Measurements from ENCODE around the gene PRKCZ. TPM values are rescaled to one million over a fixed set of nuclear protein-coding genes. Genes with fewer than 3 reads are reported as not detected.

The PRKCZ gene
- total RNA-seq, 2 donors from 2014 or later = 50.4 to 72.2 TPM

DNA sequence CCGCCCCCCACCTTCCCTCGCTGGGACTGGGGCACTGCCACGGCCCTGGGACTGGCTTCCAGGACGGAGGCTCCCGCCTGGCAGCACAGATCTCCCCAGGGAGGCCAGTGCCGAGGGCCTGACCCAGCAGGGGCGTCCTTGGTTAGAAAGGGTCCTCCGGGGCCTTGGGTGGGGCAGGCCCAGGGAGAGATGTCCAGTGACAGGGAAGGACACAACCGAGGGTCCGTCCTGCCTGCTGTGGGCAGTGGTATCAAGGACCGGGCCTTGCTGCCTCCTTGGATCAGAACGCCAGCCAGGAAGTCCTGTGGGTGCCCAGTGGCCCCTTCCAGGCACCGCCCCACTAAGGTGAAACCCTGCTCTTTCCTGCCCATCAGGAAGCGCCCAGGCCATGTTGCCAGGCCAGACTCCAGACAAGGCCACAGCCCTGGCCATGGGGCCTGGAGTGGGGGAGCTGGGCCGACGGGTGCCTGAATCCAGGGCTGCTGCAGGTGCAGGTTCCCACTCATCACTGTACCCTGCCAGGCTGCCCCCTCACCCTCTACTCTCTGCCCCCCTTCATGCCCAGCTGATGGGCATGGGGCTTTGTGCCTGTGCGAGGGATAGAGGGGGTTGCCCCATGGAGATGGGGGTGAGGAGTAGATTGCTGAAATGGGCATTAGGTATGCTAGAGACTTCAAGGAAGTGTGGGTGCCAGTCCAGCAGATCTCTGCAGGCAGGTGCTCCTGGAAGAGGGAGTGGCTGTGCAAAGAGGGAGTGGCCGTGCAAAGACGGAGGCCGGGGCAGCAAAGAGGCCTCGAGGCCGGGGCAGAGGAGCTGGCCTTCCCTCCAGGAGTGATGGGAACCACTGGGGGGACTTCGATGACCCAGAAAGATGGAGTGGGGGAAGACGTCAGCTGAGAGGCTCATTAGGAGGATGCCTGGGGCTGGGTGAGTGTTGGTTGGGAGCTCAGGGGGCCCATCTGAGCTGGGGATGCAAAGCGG, 2.2 kb upstream of the PRKCZ start:
- H3K4me3 ChIP-seq = no peak overlapping the region
- peak overlapping the region; percentile 47 to 63 for H3K9ac ChIP-seq (ENCODE audit: low read depth in 2 of 2, low read length in 2 of 2)
- peak overlapping the region; percentile 70 for H3K27ac ChIP-seq
- peaks cover 23% of the 10 kb centered on the region for H3K4me1 ChIP-seq
- TF ChIP-seq, protein P1, sequence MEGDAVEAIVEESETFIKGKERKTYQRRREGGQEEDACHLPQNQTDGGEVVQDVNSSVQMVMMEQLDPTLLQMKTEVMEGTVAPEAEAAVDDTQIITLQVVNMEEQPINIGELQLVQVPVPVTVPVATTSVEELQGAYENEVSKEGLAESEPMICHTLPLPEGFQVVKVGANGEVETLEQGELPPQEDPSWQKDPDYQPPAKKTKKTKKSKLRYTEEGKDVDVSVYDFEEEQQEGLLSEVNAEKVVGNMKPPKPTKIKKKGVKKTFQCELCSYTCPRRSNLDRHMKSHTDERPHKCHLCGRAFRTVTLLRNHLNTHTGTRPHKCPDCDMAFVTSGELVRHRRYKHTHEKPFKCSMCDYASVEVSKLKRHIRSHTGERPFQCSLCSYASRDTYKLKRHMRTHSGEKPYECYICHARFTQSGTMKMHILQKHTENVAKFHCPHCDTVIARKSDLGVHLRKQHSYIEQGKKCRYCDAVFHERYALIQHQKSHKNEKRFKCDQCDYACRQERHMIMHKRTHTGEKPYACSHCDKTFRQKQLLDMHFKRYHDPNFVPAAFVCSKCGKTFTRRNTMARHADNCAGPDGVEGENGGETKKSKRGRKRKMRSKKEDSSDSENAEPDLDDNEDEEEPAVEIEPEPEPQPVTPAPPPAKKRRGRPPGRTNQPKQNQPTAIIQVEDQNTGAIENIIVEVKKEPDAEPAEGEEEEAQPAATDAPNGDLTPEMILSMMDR (IDR thresholded peaks at IDR 0.05) = no peak
- intact Hi-C loops (cut with DNase I) = no loop called here
- peaks cover 4% of the 10 kb centered on the region for H3K27me3 ChIP-seq
- DNase-seq = peak; percentile 82
- no peaks in the 10 kb centered on the region for H3K9me3 ChIP-seq
- H3K36me3 ChIP-seq = no peaks in the 10 kb centered on the region

DNA sequence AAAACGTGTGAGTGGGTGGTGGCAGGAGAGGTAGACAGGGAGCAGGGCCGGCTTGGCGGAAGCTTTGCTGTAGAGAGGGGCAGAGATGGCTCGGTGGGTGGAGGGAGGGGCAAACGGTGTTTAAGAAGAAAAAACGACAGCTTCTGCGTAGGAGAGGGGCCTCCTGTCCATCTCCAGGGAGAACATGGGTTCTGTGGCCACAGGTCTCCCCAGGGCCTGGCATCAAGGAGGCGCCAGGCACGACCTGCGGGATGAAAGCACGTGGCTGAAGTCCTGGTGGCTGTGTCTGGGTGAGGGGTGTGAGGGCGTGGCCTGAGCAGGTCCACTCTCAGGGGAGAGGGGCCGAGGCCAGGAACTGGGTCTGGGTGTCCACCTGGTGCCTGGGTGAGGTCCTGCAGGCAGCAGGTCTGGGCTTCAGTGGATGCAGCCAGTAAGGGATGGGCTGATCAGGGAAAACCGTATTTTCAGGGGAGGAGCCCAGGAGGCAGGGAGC, 940 bp upstream of the PRKCZ start:
- peak overlapping the region; percentile 64 for H3K27ac ChIP-seq
- no peaks in the 10 kb centered on the region for H3K9me3 ChIP-seq
- peaks cover 23% of the 10 kb centered on the region for H3K4me1 ChIP-seq
- TF ChIP-seq, protein P1 (IDR thresholded peaks at IDR 0.05) = peak; percentile 24
- intact Hi-C loops (cut with DNase I) = no loop called here
- peak overlapping the region; percentile 71 to 79 for H3K9ac ChIP-seq (ENCODE audit: low read depth in 2 of 2, low read length in 2 of 2)
- H3K36me3 ChIP-seq = no peaks in the 10 kb centered on the region
- H3K4me3 ChIP-seq = peak overlapping the region; percentile 61
- peaks cover 4% of the 10 kb centered on the region for H3K27me3 ChIP-seq
- peak; percentile 55 for DNase-seq

DNA sequence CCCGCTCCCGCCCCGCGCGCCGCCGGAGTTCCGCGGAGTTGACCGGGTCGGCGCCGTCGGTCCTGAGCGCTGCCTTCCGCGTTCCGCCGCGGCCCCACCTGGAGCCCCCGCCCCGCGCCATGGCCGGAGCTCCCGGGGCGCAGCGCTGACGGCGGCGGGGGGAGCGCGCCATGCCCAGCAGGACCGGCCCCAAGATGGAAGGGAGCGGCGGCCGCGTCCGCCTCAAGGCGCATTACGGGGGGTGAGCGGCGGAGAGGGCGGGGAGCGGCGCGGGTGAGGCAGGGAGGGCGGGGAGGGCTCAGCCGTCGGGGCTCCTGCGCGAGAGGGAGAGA, 216 bp downstream of the PRKCZ start:
- peaks cover 4% of the 10 kb centered on the region for H3K27me3 ChIP-seq
- H3K9ac ChIP-seq (ENCODE audit: low read depth in 2 of 2, low read length in 2 of 2) = peak overlapping the region; percentile 55 to 58
- no peaks in the 10 kb centered on the region for H3K9me3 ChIP-seq
- H3K4me3 ChIP-seq = peak overlapping the region; percentile 61
- peak overlapping the region; percentile 2 for H3K27ac ChIP-seq
- no peak for DNase-seq
- H3K4me1 ChIP-seq = peaks cover 19% of the 10 kb centered on the region
- H3K36me3 ChIP-seq = no peaks in the 10 kb centered on the region
- intact Hi-C loops (cut with DNase I) = no loop called here
- TF ChIP-seq, protein P1 (IDR thresholded peaks at IDR 0.05) = no peak

DNA sequence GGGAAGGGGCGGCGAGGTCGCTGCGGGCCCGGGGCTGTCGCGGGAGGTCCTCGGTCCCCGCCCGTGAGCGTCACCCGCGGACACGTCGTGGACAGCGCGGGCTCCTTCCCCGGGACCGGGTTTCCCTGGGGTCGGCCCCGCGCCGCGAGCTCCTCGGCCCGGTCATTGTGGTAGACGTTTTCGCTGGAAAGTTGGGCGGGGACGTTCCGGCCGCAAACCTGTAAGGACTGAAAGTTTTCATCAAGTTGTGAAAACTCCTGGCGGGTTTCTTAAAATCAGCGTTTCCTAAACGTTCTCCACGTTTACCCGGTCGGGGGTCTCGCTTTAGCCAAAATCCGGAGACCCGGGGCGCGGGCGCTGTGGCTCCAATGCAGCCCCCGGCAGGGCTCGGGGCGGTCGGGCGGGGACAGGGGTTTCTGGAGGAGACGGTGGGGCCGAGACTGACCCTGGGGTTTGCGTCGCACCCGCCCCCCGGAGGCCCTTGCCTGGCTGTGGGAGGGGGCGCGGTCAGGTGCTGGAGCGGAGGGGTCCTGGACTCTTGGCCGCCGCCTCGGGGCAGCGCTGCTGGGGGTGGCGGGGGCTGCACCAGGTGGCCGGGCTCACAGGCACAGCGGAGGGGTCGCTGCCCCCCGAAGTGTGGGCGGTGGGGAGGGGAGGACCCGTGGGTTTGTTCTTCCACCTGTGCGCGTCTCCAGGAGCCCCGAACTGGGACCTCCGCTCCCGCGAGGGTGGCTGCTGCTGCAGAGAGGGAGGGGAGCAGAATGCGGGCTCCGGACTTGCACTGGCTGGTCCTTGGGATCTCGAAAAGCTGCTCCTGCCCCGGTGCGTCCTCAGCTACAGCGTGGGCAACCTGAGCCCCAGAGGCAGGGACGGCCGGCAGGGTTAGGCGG, 827 bp downstream of the PRKCZ start:
- intact Hi-C loops (cut with DNase I) = no loop called here
- peak overlapping the region; percentile 61 for H3K4me3 ChIP-seq
- no peak for DNase-seq
- peaks cover 19% of the 10 kb centered on the region for H3K4me1 ChIP-seq
- H3K27ac ChIP-seq = peak overlapping the region; percentile 2
- no peaks in the 10 kb centered on the region for H3K36me3 ChIP-seq
- TF ChIP-seq, protein P1 (IDR thresholded peaks at IDR 0.05) = no peak
- H3K9me3 ChIP-seq = no peaks in the 10 kb centered on the region
- no peaks in the 10 kb centered on the region for H3K27me3 ChIP-seq
- peak overlapping the region; percentile 55 to 58 for H3K9ac ChIP-seq (ENCODE audit: low read depth in 2 of 2, low read length in 2 of 2)

DNA sequence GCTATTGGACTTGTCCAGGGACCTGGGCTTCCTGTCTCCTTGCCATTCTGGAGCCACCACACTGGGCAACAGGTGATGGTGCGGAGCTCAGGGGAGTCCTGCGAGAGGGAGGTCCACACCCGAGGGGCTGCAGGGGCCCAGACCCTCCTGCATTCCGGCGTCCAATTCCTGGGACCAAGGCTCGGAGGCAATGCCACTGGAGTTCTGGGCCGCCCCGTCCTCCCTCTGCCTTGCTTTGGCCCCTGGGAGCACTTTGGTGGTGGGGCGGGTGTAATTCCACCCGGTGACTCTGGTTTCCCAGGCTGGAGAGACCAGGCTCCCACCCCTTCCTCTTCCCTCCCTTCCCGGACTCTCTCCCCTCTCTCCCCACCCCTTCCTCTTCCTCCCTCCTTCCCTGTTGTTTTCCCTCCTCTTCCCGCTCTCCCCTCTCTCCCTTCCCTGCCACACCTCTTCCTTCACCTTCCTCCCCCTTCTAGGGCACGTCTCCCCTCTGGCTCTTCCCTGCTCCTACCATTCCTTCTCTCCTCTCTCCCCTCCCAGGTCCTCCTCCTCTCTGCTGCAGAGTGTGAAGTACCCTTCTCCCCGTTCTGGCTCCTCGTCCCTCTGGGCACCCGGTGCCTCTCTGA, 2.0 kb downstream of the PRKCZ start:
- DNase-seq = no peak
- H3K27me3 ChIP-seq = no peaks in the 10 kb centered on the region
- peak overlapping the region in 1 of 2 donors; percentile 5 for H3K9ac ChIP-seq (ENCODE audit: low read depth in 2 of 2, low read length in 2 of 2)
- intact Hi-C loops (cut with DNase I) = no loop called here
- H3K36me3 ChIP-seq = no peaks in the 10 kb centered on the region
- TF ChIP-seq, protein P1 (IDR thresholded peaks at IDR 0.05) = no peak
- no peaks in the 10 kb centered on the region for H3K9me3 ChIP-seq
- H3K4me1 ChIP-seq = peaks cover 19% of the 10 kb centered on the region
- H3K27ac ChIP-seq = no peak overlapping the region
- no peak overlapping the region for H3K4me3 ChIP-seq

All from colonic mucosa (tissue), 4 donors.